HG03280 (cell line): Measurements from ENCODE around the gene CDC42SE2.
"Not testable (repeated sequence)": the region's sequence is repeated elsewhere in the genome, so short reads cannot be mapped to it uniquely, and the experiment has no call there.

Experiments
- ATAC-seq: cut with Tn5 transposase; IDR thresholded peaks from one replicate; pipeline ENCODE4 v1.9.1; 2021; ENCODE audit warnings: mild to moderate bottlenecking, moderate library complexity; ENCODE audit not compliant: unreplicated experiment

The CDC42SE2 gene

DNA sequence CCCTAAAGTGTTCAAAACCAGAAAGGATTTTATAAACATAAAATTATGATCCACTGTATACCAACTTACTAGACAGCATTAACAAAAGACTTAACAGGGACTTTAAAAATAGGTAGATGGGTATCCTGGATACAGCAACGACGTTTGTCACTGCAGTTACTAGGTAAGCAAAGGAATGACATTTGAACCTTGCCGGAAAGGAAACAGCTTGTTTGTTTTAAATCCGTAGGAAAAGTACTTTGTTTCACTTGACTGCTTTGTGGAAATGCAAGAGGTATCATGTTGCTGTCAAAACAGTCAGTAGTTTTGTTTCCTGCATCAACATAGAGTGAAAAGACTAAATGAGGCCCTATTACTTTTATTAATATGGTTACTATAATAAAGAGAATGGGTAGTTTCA is 122.9 kb downstream of the CDC42SE2 start:
- ATAC-seq: no peak

DNA sequence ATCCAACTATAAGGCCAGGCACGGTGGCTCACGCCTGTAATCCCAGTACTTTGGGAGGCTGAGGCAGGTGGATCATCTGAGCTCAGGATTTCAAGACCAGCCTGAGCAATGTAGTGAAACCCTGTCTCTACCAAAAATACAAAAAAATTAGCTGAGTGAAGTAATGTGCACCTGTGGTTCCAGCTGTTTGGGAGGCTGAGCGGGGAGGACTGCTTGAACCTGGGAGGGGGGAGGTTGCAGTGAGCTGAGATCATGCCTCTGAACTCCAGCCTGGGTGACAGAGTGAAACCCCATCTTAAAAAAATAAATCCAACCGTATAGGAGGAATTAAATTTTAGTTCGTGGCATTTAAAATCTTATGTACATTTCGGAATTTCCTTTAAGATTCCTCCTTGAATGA is 123.4 kb downstream of the CDC42SE2 start:
- ATAC-seq: no peak

DNA sequence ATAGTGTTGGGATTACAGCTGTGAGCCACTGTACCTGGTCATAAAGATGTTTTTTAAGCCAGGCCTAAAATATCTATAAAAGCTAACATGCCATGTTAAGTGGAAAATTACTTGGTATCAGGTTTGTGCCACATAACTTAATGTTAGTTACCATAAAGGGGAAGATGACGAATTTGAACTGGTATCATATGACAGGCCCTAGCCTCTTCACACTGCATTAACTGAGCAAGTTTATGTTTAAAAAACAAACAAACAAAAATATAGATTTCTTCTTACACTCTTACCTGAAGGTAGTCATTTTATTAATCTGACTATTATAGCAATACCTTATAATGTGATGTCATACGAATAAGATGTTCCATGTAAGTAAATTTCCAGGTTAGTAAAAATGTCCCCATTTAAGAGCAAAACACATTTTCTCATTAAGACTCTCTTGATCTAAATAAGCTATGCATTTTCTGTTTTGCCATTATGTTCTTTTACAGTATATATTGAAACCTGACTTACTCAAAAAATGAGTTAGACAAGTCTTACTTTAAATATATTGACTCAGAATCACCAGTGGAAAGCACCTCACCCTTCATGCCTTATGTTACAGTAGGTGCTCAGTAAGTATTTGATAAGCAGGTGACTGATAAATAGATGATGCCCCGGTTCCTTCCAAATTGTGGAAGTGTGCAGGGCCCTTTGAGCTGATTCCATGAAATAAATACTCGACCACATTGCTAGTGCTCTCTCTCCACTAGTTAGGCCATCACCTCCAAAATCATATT is 125.4 kb downstream of the CDC42SE2 start:
- ATAC-seq: no peak

DNA sequence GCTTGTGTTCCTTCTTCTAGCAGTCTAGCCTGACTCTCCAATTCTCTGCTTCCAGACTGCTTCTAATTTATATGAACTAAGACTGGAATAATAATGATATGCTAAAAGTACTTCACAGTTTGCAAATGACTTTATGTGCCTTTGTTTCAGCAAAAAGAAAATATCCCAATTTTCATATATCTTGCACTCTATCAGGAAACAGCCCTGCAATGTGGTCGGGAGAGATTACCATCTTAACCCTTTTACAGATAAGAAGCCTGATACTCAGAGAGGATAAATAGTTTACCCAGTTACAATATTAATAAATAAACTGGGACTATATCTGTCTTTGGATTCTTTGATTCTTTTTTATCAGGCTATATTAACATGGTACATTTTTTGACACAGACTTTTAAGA is 126.0 kb downstream of the CDC42SE2 start:
- ATAC-seq: no peak

DNA sequence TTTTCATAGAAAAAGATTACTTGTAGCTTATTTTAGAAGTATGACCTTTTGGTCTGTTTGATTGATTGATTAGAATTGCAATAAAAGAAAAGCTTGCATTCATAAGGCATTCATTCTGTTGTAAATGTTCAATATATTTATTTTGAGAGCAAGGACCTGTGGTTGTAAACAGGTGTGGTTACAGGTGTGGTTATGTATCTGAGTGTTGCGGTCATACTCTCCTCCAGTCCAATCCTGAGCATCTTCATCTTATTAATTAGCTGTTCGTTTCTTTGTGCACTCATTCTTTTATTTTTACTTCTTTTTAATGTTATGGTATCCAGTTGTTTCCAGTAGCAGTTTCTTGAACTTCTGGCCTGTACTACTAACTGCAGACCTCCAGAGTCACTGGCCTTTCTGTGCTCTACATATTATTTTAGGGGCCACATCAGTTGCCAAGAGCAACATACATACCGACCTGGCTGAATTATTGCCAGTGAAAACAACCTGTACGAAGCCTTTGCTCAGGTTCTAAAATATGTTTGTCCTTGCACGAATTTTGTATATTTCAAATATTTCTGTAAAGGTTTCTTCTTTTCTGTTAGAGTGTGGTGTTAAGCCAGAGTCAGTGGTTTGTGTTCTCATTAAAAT is 128.7 kb downstream of the CDC42SE2 start:
- ATAC-seq: no peak

DNA sequence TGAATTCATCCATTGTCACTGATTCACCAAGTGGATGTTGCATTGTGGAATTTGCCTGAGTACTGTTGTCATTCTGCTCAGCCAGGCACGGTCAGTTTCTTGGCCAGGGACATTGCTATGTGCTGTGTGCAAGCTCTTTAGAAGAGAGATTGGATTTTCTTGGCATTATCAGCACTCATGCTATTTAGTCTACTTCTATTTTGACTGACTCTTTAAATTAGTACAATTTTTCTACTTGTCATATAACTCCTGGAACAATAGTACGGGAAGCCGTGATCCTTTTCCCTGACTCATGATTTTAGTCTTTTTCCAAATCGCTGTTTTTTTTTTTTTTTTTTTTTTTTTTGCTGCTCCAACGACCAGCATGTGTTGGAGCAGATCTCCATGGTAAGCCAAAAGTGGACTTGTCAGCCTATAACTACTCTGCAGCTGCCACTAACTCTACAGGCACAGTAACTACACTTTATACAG is 129.7 kb downstream of the CDC42SE2 start:
- ATAC-seq: no peak

DNA sequence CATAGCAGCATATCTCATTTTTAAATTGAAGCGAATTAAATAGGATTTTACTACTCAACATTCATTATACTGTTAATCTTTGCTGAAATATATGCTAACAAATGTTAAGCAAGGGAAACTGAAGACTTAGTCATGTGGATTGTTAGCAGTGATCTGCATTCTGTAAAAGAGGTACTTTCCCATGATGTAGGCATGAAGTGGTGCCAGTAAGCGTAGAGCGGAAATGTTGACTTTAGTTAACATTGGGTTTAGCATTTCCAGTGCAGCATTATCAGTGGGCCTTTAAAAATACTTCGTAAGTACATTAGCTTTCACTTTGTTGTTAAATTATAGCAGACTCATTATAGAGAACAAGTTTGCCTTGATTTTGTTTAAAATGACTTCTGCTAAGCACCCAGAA is 130.3 kb downstream of the CDC42SE2 start:
- peak; percentile 60 for ATAC-seq

DNA sequence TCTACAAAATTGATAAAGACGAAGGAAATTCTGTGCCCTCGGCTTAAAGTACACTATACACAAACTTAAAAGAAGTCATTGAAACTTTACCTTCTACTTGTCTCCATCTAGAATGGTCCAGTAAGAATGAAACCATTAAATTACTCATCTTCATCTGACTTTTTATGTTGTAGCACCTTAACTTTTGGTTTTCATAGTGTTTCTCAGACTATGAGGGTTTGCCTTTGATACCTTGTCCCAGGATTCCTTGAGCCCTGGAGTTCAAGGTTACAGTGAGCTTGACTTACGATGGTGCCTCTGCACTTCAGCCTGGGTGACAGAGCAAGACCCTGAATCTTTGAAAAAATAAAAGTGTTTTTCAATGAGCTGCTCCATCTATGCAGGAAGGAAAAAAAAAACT is 132.2 kb downstream of the CDC42SE2 start:
- peak; percentile 80 for ATAC-seq

DNA sequence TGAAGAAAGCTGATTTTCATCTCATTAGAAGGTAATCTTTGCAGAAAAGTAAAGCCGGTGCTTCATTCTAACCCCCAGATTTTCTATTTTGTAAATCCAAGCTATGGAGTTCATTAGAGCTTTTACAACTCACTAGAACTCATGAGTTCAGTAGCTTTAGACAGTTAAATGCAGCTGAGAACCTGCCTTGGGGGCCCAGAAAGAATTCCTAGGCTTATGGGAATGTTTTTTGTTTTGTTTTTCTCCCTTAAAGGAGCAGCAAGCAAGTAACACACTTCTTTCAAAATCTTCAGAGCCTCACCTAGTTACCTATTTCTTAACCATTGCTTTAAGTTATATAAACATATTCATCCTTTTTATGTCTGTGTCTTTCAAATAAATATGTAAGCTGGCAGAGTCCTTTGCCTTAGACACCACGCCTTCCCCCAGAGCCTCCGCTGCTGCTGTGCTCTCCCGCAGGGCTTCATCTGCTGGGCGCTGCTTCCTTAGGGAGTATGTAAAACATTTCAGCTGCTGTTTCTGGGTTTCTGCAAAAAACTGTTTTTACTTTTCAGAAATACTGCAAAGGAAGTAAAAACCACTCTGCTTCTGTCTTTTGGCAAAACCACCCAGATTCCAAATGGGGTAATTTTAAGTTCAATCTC is 132.9 kb downstream of the CDC42SE2 start:
- ATAC-seq: no peak

DNA sequence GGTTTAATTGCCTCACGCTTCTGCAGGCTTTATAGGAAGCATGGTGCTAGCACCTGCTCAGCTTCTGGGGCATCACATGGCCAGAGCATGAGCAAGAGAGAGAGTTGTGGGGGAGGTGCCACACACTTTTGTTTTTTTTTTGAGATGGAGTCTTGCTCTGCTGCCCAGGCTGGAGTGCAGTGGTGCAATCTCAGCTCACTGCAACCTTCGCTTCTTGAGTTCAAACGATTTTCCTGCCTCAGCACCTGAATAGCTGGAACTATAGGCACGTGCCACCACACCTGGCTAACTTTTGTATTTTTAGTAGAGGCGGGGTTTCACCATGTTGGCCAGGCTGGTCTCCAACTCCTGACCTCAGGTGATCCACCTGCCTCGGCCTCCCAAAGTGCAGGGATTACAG is 135.2 kb downstream of the CDC42SE2 start:
- ATAC-seq: not testable (repeated sequence)

DNA sequence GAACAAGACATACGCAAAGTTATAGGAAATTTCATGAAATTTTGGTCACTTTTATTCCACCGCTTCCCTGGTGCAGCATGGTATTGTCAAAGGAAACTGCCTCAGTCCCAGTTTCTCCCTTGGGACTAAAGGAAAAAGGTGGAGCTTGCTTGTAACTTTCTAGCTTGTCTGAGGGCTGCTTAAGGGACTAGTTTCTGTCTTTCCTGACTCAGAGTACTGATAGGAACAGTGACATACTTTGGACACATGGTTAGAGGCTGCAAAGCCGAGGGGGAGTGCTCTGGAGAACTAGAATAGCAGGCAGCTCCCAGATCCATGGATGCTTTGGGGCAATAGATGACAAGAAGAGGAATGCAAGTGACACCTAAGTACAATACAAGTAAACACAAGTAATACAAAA is 136.7 kb downstream of the CDC42SE2 start:
- ATAC-seq: no peak

DNA sequence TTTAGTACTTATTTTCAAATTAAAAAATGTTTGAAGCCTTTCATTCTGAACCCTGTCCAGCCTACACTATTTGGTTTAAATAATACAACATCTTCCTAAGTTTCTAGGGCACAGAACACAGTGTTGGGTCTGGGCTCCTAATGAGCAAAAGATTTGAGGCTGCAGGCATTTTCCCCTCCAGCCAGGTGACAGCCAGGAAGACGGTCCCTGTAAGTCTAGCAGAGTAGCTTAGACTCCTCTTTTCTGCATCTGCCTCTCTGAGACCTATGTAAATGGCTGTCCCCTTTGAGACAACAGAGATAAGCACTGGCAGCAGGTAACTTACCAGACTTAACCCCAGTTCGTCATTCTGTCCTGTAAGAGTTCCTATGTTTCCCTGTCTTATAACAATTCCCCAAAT is 141.8 kb downstream of the CDC42SE2 start:
- no peak for ATAC-seq

DNA sequence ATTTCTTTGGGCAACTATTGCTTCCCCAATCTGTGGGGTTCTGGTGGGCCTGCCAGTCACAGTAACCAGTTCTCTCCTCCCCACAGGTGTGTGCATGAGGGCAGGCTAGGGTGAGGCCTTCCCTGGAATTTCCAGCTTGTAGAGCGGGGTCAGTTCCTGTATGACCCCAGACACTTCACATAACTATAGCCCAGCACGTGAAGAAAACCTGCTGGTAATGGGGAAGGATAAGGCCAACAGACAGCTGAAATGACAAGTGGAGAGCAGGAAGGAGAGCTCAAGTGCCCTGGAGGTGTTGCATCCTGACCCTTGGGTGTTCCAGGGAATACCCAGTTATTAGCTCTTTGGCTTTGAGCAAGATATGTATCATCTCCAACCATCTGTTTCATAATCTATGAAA is 142.2 kb downstream of the CDC42SE2 start:
- no peak for ATAC-seq

DNA sequence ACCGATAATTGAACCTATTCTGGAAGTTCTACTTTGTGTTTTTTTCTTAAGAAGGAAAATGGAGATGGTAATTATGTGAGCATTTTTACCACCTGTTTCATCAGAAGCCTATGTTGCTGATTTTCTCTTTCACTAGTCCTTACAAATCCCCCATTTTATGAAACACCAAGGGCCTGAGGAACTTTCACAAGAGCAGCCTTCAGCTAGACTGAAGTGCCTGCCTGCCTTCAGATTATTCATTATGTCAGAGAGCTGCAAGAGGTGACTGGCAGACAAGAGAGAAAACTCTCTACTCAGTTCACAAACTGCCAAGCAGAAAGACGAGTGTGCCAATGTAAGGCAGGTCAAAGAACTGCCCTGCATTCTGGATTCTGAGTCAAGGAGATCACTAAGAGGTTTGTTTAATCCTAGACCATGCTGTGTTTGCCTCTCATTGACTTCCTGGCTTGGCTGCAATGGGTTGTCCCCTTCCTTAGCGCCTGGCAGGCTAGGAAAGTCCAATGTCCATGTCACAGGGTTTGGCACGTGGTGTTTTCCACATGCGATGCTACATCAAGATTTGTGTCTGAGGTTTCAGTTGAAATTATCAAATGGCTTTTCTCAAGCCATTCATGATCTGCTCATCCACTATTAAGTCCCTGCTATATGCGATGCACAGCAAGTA is 143.3 kb downstream of the CDC42SE2 start:
- ATAC-seq: no peak

DNA sequence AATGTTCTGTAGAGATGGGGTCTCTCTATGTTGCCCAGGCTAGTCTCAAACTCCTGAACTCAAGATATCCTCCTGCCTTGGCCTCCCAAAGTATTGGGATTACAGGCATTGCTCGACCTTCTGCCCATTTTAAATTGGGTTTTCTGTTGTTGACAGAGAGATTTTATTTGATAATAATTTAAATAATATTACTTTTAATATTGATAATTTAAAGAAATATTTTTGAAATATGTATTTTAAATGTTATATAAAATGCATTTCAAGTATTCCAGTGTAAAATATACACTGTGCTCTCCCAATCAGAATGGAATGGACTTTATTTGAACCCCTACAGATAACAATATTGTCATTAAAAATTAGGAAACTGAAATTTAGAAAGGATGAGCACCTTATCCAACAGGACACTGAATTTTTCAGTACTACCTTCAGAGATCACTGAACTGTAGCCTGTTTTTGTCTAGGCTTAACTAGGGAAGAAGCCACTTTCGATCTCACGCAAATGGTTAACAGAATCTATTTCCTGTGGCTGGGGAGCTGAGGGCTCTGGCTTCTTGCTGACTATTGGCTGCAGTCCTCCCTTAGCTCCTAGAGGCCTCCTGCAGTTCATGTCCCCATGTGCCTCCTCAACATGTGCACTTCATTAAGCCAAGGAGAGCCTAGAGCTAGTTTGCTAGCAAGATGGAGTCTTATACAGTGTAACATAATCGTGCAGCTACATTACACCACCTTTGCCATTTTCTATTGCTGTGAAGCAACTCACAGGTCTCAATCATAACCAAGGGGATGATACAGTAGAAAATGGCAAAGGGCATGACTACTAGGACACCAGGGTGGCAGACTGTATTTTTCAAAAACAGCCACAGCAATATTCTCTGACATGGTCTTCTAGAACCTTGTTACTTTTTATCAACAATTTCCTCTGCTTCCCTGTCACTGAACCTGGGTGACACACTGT is 150.0 kb downstream of the CDC42SE2 start:
- peak; percentile 35 for ATAC-seq

DNA sequence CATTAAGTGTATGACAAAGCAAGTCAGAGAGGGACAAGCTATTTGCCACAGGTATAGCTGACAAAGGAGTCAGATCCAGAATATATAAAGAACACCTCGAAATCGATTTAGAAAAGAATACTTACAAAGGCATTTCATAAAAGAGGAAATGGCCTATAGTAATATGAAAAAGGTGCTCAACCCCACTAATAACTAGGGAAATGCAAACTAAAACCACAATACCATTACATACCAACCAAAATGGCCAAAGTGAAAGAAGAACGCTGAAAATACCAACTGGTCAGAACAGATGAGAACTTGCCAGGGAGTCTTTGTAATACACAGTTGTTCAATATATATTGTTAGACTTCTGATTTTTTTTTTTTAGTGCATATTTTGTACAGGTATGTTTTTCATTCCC is 152.9 kb downstream of the CDC42SE2 start:
- ATAC-seq: peak; percentile 76

DNA sequence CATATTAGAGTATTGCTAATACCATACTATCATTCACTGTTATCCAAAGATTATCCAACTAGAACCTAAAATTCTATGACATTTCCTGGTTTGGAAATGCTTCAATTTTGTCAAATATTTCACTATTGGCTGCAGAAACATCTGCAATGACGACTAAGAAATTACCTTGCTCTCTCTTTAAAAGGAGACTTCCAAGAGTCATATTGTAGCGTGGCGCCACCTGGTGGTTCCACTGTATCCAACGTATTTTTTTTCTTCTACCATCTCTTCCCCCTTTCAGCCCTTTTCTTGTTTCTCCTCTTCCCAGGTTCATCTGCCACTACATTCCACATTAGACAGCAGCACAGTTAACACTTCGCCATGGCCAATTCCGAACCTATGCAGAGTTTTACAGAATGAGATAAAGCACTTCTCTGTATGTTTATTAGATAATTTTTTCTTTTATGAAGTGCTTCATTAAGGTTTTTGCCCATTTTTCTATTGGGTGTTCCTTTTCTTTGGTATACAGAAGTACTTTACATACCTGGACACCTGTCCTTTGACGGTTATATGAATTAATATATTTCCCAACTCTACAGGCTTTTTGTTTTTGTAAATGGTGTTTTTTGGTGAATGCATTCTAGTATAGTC is 153.5 kb downstream of the CDC42SE2 start:
- ATAC-seq: peak; percentile 43

DNA sequence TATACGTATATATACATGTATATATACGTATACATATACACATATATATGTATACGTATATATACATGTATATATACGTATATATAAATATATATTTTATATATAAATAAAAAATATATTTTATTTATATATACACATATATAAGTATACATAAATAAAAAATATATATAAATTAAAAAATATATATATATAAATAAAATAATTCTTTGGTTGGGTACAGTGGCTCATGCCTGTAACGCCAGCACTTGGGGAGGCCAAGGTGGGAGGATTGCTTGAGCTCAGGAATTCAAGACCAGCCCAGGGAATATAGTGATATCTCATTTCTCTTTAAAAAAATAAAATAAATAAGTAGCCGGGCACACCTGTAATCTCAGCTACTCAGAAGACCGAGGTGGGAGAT is 155.0 kb downstream of the CDC42SE2 start:
- no peak for ATAC-seq

DNA sequence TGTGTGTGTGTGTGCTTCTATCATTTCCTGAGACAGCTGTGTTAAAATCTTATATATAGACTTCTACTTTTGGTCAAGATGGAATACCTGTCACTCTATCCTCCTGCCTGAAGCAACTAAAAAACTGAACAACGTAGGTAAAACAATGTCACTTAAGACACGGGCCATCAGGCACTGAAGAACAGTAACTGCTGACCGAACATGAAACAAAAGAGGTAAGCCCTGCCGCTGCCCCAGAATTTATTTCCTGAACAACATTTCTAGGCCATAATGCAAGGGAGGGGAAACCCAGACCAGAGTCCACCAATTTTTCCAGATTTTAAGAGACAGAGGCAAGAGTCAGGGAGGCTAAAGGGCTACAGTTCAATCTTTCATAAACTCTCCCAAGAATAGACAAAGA is 156.0 kb downstream of the CDC42SE2 start:
- no peak for ATAC-seq

DNA sequence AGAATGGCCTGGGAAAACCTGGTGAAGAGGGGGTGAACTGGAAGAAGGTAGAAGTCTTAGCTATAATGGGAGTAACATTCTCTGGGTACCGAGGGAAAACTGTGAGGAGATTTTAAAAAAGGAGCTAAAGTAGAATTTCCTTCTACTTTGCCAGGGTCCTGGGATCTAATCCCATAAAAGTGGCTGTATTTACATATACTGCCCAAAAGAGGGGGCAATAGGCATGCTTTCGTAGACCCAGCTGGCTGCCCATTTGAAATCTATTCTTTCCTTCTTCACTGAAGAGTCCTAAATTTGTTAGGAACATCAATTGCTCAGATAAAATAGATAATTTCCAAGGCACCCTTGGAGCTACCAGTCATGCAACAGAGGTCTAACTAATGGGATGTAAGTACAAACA is 159.2 kb downstream of the CDC42SE2 start:
- no peak for ATAC-seq
